K562 (cell line): Measurements from ENCODE around the gene LRIT1. TPM values are rescaled to one million over a fixed set of nuclear protein-coding genes. Genes with fewer than 3 reads are reported as not detected.

ENCODE experiments used
- CBFA2T2 ChIP-seq: fragments of 450-650 bp; conservative IDR thresholded peaks from 2 replicates; pipeline ENCODE4 v1.6.1; 2017; ENCODE audit warnings: mild to moderate bottlenecking
- FOXJ3 ChIP-seq: sonication (generic); formaldehyde crosslinking; IDR thresholded peaks from 2 replicates; pipeline ENCODE4 v1.4.0; 2020; ENCODE audit warnings: mild to moderate bottlenecking, missing genetic modification reagents
- GABPA ChIP-seq: fragments of 200-800 bp; sonication (Bioruptor generic); conservative IDR thresholded peaks from 2 replicates; pipeline ENCODE4 v1.6.1; 2016; ENCODE audit warnings: low read depth, missing genetic modification characterization, missing compliant biosample characterization
- HMBOX1 ChIP-seq: sonication (generic); IDR thresholded peaks from 2 replicates; pipeline ENCODE4 v1.6.1; 2016
- MED1 ChIP-seq: sonication (generic); formaldehyde crosslinking; IDR thresholded peaks from 2 replicates; pipeline ENCODE4 v1.8.1; 2023; ENCODE audit warnings: missing genetic modification reagents, borderline replicate concordance
- MEF2D ChIP-seq: conservative IDR thresholded peaks from 2 replicates; pipeline ENCODE4 v1.6.1; 2016; ENCODE audit warnings: low read depth, missing genetic modification characterization, missing compliant biosample characterization
- MITF ChIP-seq: IDR thresholded peaks from 2 replicates; pipeline ENCODE4 v1.6.1; 2014; ENCODE audit warnings: antibody characterized with exemption
- PTRF ChIP-seq: fragments of 450-650 bp; IDR thresholded peaks from 2 replicates; pipeline ENCODE4 v1.6.1; 2016; ENCODE audit warnings: mild to moderate bottlenecking, missing genetic modification characterization, missing compliant biosample characterization
- SRSF9 ChIP-seq: fragments of 200-400 bp; formaldehyde crosslinking; IDR thresholded peaks from 2 replicates; pipeline ENCODE4 v1.6.1; 2017; ENCODE audit warnings: low read depth, low read length, borderline replicate concordance
- TCF7 ChIP-seq: sonication (generic); IDR thresholded peaks from 2 replicates; pipeline ENCODE4 v1.6.1; 2016; ENCODE audit warnings: antibody characterized with exemption, borderline replicate concordance
- TEAD1 ChIP-seq, 2 experiments: fragments of 450-650 bp in 1 of 2; sonication (generic) in 1 of 2; formaldehyde crosslinking; IDR thresholded peaks; 2 replicates each; pipeline versions ENCODE4 v1.4.0 to v1.8.0; 2020 to 2022; ENCODE audit warnings: mild to moderate bottlenecking in 2 of 2, missing genetic modification reagents in 1 of 2
- TRIM24 ChIP-seq, 2 experiments: fragments of 450-650 bp; IDR thresholded peaks; 2 replicates each; pipeline ENCODE4 v1.6.1; 2016
- ZBTB1 ChIP-seq: sonication (generic); formaldehyde crosslinking; IDR thresholded peaks from 2 replicates; pipeline ENCODE4 v1.8.1; 2023; ENCODE audit warnings: missing genetic modification reagents, low read depth, mild to moderate bottlenecking, borderline replicate concordance
- ZC3H4 ChIP-seq: sonication (generic); formaldehyde crosslinking; IDR thresholded peaks from 2 replicates; pipeline ENCODE4 v1.9.0; 2021; ENCODE audit warnings: missing genetic modification reagents, borderline replicate concordance
- ZNF324 ChIP-seq: fragments of 250-450 bp; sonication (Bioruptor Pico); IDR thresholded peaks from 2 replicates; pipeline ENCODE4 v1.4.0; 2020; ENCODE audit warnings: mild to moderate bottlenecking
- ZNF655 ChIP-seq: fragments of 250-450 bp; sonication (Bioruptor Pico); IDR thresholded peaks from 2 replicates; pipeline ENCODE4 v1.5.0; 2021
- ZNF668 ChIP-seq: fragments of 250-450 bp; sonication (Bioruptor Pico); IDR thresholded peaks from 2 replicates; pipeline ENCODE4 v1.8.0; 2022; ENCODE audit warnings: mild to moderate bottlenecking, inconsistent platforms
- polyA plus RNA-seq, 8 experiments: library from polyadenylated mRNA; depleted of rRNA in 4 of 8; stranded (reverse) in 5 of 8; unstranded in 3 of 8; fragments of >200 nt; fragmentation: Nextera tagmentation in 2 of 8; fragmentation: Illumina TruSeq in 1 of 8; extraction: Ambion mirVana in 2 of 8; extraction: Trizol in 1 of 8; gene quantifications; 2 replicates each; pipeline versions ENCODE4 v1.2.1 to v1.2.3, GENCODE V29; 2011 to 2014; ENCODE audit warnings: inconsistent platforms in 1 of 8, missing spikeins in 1 of 8
- total RNA-seq, 7 experiments: library from RNA; depleted of rRNA in 6 of 7; stranded (reverse); fragments of >200 nt in 6 of 7; fragmentation: Illumina TruSeq in 2 of 7; extraction: Trizol in 2 of 7; gene quantifications; 2 replicates each; pipeline versions ENCODE4 v1.2.1 to v1.2.3, GENCODE V29; 2011 to 2021; ENCODE audit warnings: low replicate concordance in 1 of 7
- TF ChIP-seq, protein P1 (sequence below), 3 experiments: fragments of 200-800 bp in 1 of 3; fragments of 250-450 bp in 1 of 3; fragments of 450-650 bp in 1 of 3; sonication (Bioruptor Pico) in 1 of 3; sonication (Bioruptor generic) in 1 of 3; formaldehyde crosslinking in 1 of 3; IDR thresholded peaks; 2 replicates each; pipeline versions ENCODE4 v1.6.1 to v1.8.0; 2016 to 2022; ENCODE audit warnings: mild to moderate bottlenecking in 2 of 3, missing genetic modification characterization in 2 of 3, missing compliant biosample characterization in 1 of 3, moderate library complexity in 1 of 3
- TF ChIP-seq, protein P2 (sequence below): fragments of 250-450 bp; sonication (Bioruptor Pico); IDR thresholded peaks from 2 replicates; pipeline ENCODE4 v1.5.0; 2022; ENCODE audit warnings: mild to moderate bottlenecking

LRIT1 gene
- total and polyA plus RNA-seq, 9 of the 15 experiments (the other 6 are each of a cell fraction or from before 2014, with no cell fraction given), result not detected

DNA sequence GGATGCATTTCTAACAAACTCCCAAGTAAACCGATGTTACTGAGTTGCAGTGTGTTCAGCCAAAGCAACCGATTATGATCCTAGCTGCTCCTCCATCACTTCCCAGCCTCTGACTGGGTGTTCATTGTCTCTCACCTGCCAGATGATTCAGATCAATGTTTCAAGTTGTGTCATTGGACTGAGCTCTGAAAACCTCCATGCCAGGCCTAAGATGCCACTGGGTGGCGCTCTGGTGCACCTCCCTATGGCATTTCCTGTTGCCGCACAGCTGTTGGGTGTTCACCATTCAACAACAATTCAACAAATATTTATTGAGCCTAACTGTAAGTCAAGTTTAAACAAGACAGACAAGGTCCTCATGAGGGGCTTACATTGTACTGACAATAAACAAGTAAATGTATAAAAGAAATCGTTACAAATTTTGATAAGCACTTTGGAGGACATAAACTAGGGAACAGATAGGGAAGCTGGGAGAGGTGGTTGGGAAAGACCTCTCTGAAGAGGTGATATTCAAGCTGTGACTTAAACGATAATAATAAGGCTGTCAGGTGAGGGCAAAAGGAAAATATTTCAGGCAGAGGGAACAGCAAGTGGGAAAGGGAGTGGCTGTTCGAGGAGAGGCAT, 26.3 kb upstream of the LRIT1 start (continued):
- TF ChIP-seq, protein P1, sequence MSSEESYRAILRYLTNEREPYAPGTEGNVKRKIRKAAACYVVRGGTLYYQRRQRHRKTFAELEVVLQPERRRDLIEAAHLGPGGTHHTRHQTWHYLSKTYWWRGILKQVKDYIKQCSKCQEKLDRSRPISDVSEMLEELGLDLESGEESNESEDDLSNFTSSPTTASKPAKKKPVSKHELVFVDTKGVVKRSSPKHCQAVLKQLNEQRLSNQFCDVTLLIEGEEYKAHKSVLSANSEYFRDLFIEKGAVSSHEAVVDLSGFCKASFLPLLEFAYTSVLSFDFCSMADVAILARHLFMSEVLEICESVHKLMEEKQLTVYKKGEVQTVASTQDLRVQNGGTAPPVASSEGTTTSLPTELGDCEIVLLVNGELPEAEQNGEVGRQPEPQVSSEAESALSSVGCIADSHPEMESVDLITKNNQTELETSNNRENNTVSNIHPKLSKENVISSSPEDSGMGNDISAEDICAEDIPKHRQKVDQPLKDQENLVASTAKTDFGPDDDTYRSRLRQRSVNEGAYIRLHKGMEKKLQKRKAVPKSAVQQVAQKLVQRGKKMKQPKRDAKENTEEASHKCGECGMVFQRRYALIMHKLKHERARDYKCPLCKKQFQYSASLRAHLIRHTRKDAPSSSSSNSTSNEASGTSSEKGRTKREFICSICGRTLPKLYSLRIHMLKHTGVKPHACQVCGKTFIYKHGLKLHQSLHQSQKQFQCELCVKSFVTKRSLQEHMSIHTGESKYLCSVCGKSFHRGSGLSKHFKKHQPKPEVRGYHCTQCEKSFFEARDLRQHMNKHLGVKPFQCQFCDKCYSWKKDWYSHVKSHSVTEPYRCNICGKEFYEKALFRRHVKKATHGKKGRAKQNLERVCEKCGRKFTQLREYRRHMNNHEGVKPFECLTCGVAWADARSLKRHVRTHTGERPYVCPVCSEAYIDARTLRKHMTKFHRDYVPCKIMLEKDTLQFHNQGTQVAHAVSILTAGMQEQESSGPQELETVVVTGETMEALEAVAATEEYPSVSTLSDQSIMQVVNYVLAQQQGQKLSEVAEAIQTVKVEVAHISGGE (CRISPR knock-in tag; IDR thresholded peaks at IDR 0.05), result no peak
- no peak for TF ChIP-seq MEF2D (tag)
- no peak for TF ChIP-seq TRIM24 (IDR thresholded peaks at IDR 0.05)
- TF ChIP-seq ZBTB1 (CRISPR knock-in tag), result no peak
- no peak for TF ChIP-seq TCF7
- no peak for TF ChIP-seq ZNF324 (CRISPR knock-in tag)
- no peak for TF ChIP-seq CBFA2T2
- TF ChIP-seq MITF, result no peak
- TF ChIP-seq SRSF9, result no peak
- no peak for TF ChIP-seq PTRF (tag)
- no peak for TF ChIP-seq ZNF668 (CRISPR knock-in tag)
- peak; percentile 39; the same call in 1 of the 2 replicates for TF ChIP-seq GABPA
- TF ChIP-seq FOXJ3 (CRISPR knock-in tag), result no peak
- TF ChIP-seq, protein P2, sequence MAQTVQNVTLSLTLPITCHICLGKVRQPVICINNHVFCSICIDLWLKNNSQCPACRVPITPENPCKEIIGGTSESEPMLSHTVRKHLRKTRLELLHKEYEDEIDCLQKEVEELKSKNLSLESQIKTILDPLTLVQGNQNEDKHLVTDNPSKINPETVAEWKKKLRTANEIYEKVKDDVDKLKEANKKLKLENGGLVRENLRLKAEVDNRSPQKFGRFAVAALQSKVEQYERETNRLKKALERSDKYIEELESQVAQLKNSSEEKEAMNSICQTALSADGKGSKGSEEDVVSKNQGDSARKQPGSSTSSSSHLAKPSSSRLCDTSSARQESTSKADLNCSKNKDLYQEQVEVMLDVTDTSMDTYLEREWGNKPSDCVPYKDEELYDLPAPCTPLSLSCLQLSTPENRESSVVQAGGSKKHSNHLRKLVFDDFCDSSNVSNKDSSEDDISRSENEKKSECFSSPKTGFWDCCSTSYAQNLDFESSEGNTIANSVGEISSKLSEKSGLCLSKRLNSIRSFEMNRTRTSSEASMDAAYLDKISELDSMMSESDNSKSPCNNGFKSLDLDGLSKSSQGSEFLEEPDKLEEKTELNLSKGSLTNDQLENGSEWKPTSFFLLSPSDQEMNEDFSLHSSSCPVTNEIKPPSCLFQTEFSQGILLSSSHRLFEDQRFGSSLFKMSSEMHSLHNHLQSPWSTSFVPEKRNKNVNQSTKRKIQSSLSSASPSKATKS (CRISPR knock-in tag), result no peak
- no peak for TF ChIP-seq TEAD1 (CRISPR knock-in tag; IDR thresholded peaks at IDR 0.05)
- TF ChIP-seq HMBOX1, result no peak
- TF ChIP-seq MED1, result no peak
- TF ChIP-seq ZC3H4 (CRISPR knock-in tag), result no peak
- no peak for TF ChIP-seq ZNF655
